Keratinocyte (primary cell): ENCODE data around the gene GSTCD. TPM values are rescaled to one million over a fixed set of nuclear protein-coding genes. Genes with fewer than 3 reads are reported as not detected.

Source experiments
- DNase-seq: peaks from one replicate; pipeline ENCODE4 v3.0.0-alpha.2; 2011; ENCODE audit warnings: low read depth, missing footprints, low spot score
- FAIRE-seq: peaks from 2 replicates; lab custom pipeline; 2011; peaks lifted over from hg19 to GRCh38; lab: Jason Lieb, UNC
- H2AFZ ChIP-seq: 2 replicates; pipeline ENCODE4 v1.6.0; 2012; ENCODE audit warnings: low read length, control low read depth, inconsistent platforms; ENCODE audit not compliant: control insufficient read depth
- H3K27ac ChIP-seq: 2 replicates; pipeline ENCODE4 v1.5.1; 2011; ENCODE audit warnings: low read length; ENCODE audit not compliant: control insufficient read depth, insufficient read depth
- H3K27me3 ChIP-seq: 3 replicates; pipeline ENCODE4 v1.6.0; 2011; ENCODE audit warnings: low read length; ENCODE audit not compliant: control insufficient read depth, insufficient read depth; ENCODE audit errors: extremely low read depth
- H3K36me3 ChIP-seq, 2 experiments: 2 replicates in 1 of 2; 3 replicates in 1 of 2; pipeline ENCODE4 v1.5.1; 2011; ENCODE audit warnings: low read length in 2 of 2, mild to moderate bottlenecking in 1 of 2; ENCODE audit not compliant: control insufficient read depth in 2 of 2, insufficient read depth in 2 of 2; ENCODE audit errors: extremely low read depth in 1 of 2
- H3K4me1 ChIP-seq: 3 replicates; pipeline ENCODE4 v1.5.1; 2011; ENCODE audit warnings: low read length; ENCODE audit not compliant: control insufficient read depth, insufficient read depth; ENCODE audit errors: extremely low read depth
- H3K4me2 ChIP-seq: 3 replicates; pipeline ENCODE4 v1.6.0; 2011; ENCODE audit warnings: low read depth, low read length; ENCODE audit not compliant: control insufficient read depth, insufficient read depth; ENCODE audit errors: extremely low read depth
- H3K4me3 ChIP-seq, 3 experiments: fragments of 200-600 bp in 1 of 3; sonication (generic) in 1 of 3; 2 replicates in 2 of 3; 3 replicates in 1 of 3; pipeline ENCODE4 v1.5.1; 2011 to 2016; ENCODE audit warnings: low read length in 3 of 3, mild to moderate bottlenecking in 3 of 3, control low read depth in 2 of 3, inconsistent platforms in 1 of 3, low read depth in 1 of 3, mixed read lengths in 1 of 3, mixed run types in 1 of 3, moderate library complexity in 1 of 3; ENCODE audit not compliant: control insufficient read depth in 2 of 3, insufficient read depth in 2 of 3; ENCODE audit errors: extremely low read depth in 1 of 3
- H3K79me2 ChIP-seq: 2 replicates; pipeline ENCODE4 v1.6.0; 2012; ENCODE audit warnings: low read length; ENCODE audit not compliant: control insufficient read depth, insufficient read depth
- H3K9ac ChIP-seq: 3 replicates; pipeline ENCODE4 v1.6.0; 2011; ENCODE audit warnings: low read length; ENCODE audit not compliant: control insufficient read depth, insufficient read depth; ENCODE audit errors: extremely low read depth
- H3K9me1 ChIP-seq: 3 replicates; pipeline ENCODE4 v1.6.0; 2011; ENCODE audit warnings: low read length; ENCODE audit not compliant: control insufficient read depth, insufficient read depth; ENCODE audit errors: extremely low read depth
- H3K9me3 ChIP-seq: 2 replicates; pipeline ENCODE4 v1.5.1; 2012; ENCODE audit warnings: low read depth, low read length; ENCODE audit not compliant: control insufficient read depth
- H4K20me1 ChIP-seq: 3 replicates; pipeline ENCODE4 v1.6.0; 2011; ENCODE audit warnings: low read length; ENCODE audit not compliant: control insufficient read depth, insufficient read depth; ENCODE audit errors: extremely low read depth
- CTCF ChIP-seq, 3 experiments: IDR thresholded peaks in 1 of 3; conservative IDR thresholded peaks in 1 of 3; optimal IDR thresholded peaks in 1 of 3; 2 replicates in 2 of 3; 3 replicates in 1 of 3; pipeline versions ENCODE3 to v1.5.1; 2011; ENCODE audit warnings: low read length in 3 of 3, mild to moderate bottlenecking in 3 of 3, moderate library complexity in 2 of 3, control low read depth in 1 of 3, inconsistent platforms in 1 of 3; ENCODE audit not compliant: insufficient read depth in 2 of 3; ENCODE audit errors: extremely low read depth in 1 of 3
- EZH2 ChIP-seq: IDR thresholded peaks from one replicate; pipeline ENCODE4 v1.6.1; 2012; ENCODE audit warnings: inconsistent platforms, mild to moderate bottlenecking, low read length, moderate library complexity
- dilution Hi-C: fragments of 300-500 bp; cut with MboI; formaldehyde crosslinking; loops from one replicate; pipeline ENCODE4 v1.7.0; 2020; ENCODE audit warnings: low sequenced_read_pairs; ENCODE audit not compliant: extremely low pct_ligation_motif_present
- polyA plus RNA-seq, 5 experiments: library from polyadenylated mRNA; depleted of rRNA in 3 of 5; stranded (reverse) in 3 of 5; stranded (forward) in 1 of 5; unstranded in 1 of 5; fragments of >200 nt; gene quantifications; 1 replicate in 1 of 5; 2 replicates in 3 of 5; 3 replicates in 1 of 5; pipeline versions ENCODE4 v1.2.1 to v1.2.3, GENCODE V29; 2011 to 2012; ENCODE audit warnings: missing spikeins in 2 of 5, low read depth in 1 of 5, low replicate concordance in 1 of 5

Gene GSTCD
- polyA plus RNA-seq, 1 donor (not counting 4 experiments of a cell fraction or from before 2014, with no cell fraction given) = 23.2 TPM

DNA sequence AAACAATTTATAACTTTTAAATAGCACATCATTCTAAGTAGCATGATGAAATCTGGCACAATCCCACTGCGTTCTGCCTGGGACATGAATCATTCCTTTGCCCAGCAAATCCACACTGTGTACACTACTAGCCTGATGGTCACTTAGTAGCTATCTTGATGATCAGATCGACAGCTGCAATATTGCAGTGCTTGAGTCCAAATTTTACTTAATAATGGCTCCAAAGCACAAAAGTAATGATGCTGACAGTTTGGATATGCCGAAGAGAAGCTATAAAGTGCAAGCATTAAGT, 100.1 kb downstream of the GSTCD start:
- no peak overlapping the region for H3K27ac ChIP-seq
- no peaks in the 10 kb centered on the region for H4K20me1 ChIP-seq
- FAIRE-seq = no peak
- DNase-seq = no peak
- H3K9me3 ChIP-seq = no peaks in the 10 kb centered on the region
- TF ChIP-seq EZH2 (no peak), CTCF (optimal IDR thresholded peaks at IDR 0.05 in 1 of 3, IDR thresholded peaks at IDR 0.05 in 1 of 3, conservative IDR thresholded peaks at IDR 0.05 in 1 of 3; ENCODE audit: extremely low read depth in 1 of 3, insufficient read depth in 2 of 3, low read length in 3 of 3) (no peak)
- no peak overlapping the region for H3K4me2 ChIP-seq
- H3K9me1 ChIP-seq = no peaks in the 10 kb centered on the region
- H2AFZ ChIP-seq = no peak overlapping the region
- H3K27me3 ChIP-seq = no peaks in the 10 kb centered on the region
- no peaks in the 10 kb centered on the region for H3K36me3 ChIP-seq
- no peak overlapping the region for H3K4me3 ChIP-seq
- no peaks in the 10 kb centered on the region for H3K79me2 ChIP-seq
- no peaks in the 10 kb centered on the region for H3K4me1 ChIP-seq
- dilution Hi-C loops = no loop called here
- no peak overlapping the region for H3K9ac ChIP-seq

DNA sequence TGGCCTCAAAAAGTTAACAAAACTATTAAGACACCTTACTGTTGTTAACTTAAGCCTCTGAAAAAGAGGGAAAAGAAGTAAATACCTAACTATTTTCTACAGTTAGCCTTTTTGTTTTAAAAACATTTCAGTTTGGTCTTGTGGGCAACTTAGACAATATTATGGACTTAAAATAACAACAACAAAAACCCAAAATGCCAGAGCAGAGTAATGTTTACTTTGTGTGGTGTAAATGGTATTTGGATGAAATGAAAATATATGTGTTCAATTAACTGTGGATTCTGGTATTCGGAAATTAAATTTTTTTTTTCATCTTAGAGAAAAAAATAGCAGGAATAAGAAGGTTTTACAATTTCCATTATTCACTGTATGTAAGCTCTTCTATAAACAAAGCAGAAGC, 107.1 kb downstream of the GSTCD start:
- no peak for DNase-seq
- TF ChIP-seq EZH2 = no peak
- TF ChIP-seq CTCF (optimal IDR thresholded peaks at IDR 0.05 in 1 of 3, IDR thresholded peaks at IDR 0.05 in 1 of 3, conservative IDR thresholded peaks at IDR 0.05 in 1 of 3; ENCODE audit: extremely low read depth in 1 of 3, insufficient read depth in 2 of 3, low read length in 3 of 3) = no peak
- Histone ChIP-seq H3K9me3 (no peaks in the 10 kb centered on the region), H3K9ac (no peak overlapping the region), H3K36me3 (no peaks in the 10 kb centered on the region), H3K4me1 (no peaks in the 10 kb centered on the region), H3K4me2 (no peak overlapping the region), H3K9me1 (no peaks in the 10 kb centered on the region), H3K79me2 (no peaks in the 10 kb centered on the region), H3K27me3 (no peaks in the 10 kb centered on the region), H4K20me1 (no peaks in the 10 kb centered on the region), H2AFZ (no peak overlapping the region), H3K4me3 (no peak overlapping the region), H3K27ac (no peak overlapping the region)
- dilution Hi-C loops = no loop called here
- no peak for FAIRE-seq
